Body of pancreas (tissue), 4 donors: Measurements from ENCODE around the gene SYT14.

Source experiments
- POLR2A ChIP-seq, 3 donors: fragments of 450-650 bp; IDR thresholded peaks; one replicate each; pipeline ENCODE4 v1.6.1; 2016; ENCODE audit warnings: antibody characterized with exemption in 3 of 3, mild to moderate bottlenecking in 2 of 3
- TF ChIP-seq, protein P1 (sequence below), 7 experiments: fragments of 450-650 bp in 4 of 7; fragments of 200-600 bp in 3 of 7; sonication (generic) in 3 of 7; IDR thresholded peaks; one replicate each; pipeline ENCODE4 v1.5.1; 2016 to 2019; ENCODE audit warnings: antibody characterized with exemption in 7 of 7

DNA sequence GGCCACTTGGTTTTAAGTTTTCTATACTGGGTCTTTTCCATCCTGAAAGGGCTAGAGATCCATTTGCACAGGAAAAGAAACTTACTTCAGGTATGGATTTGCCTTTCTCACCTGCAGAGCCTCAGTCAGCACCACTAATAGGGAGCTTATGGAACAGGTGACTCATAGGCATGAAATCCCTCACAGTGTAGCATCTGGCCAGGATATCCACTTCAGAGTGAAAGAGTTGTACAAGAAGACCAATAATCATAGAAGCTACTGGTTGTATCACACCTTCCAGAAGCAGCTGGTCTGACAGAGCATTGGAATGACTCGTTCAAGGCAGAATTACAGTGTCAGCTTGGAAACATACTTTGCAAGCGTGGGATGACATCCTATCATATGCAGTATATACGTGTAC lies 26.3 kb upstream of the SYT14 start:
- TF ChIP-seq, protein P1, sequence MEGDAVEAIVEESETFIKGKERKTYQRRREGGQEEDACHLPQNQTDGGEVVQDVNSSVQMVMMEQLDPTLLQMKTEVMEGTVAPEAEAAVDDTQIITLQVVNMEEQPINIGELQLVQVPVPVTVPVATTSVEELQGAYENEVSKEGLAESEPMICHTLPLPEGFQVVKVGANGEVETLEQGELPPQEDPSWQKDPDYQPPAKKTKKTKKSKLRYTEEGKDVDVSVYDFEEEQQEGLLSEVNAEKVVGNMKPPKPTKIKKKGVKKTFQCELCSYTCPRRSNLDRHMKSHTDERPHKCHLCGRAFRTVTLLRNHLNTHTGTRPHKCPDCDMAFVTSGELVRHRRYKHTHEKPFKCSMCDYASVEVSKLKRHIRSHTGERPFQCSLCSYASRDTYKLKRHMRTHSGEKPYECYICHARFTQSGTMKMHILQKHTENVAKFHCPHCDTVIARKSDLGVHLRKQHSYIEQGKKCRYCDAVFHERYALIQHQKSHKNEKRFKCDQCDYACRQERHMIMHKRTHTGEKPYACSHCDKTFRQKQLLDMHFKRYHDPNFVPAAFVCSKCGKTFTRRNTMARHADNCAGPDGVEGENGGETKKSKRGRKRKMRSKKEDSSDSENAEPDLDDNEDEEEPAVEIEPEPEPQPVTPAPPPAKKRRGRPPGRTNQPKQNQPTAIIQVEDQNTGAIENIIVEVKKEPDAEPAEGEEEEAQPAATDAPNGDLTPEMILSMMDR (IDR thresholded peaks at IDR 0.05) = no peak
- TF ChIP-seq POLR2A (IDR thresholded peaks at IDR 0.05) = no peak
